K562 (cell line): ENCODE results near the gene GAB4.

Experiments used
- ETV5 ChIP-seq: sonication (generic); formaldehyde crosslinking; IDR thresholded peaks from 2 replicates; pipeline ENCODE4 v1.4.0; 2020; ENCODE audit warnings: low read depth, mild to moderate bottlenecking, missing genetic modification reagents
- SRSF7 ChIP-seq: fragments of 200-400 bp; formaldehyde crosslinking; optimal IDR thresholded peaks from 2 replicates; pipeline ENCODE3; 2017; ENCODE audit warnings: mild to moderate bottlenecking, low read depth, low read length

GRCh38 chr22:16963189-16963945 lies 44.7 kb downstream of the GAB4 start:
- TF ChIP-seq SRSF7 (no peak), ETV5 (CRISPR knock-in tag) (no peak)
